NT2/D1 (cell line): Measurements from ENCODE around the gene CPEB1.

Source experiments
- SUZ12 ChIP-seq: IDR thresholded peaks from 2 replicates; pipeline ENCODE4 v1.6.1; 2011; ENCODE audit not compliant: insufficient read length, insufficient read depth; ENCODE audit errors: extremely low read depth
- YY1 ChIP-seq: IDR thresholded peaks from 2 replicates; pipeline ENCODE4 v1.6.1; 2011; ENCODE audit not compliant: insufficient read length, insufficient read depth

DNA sequence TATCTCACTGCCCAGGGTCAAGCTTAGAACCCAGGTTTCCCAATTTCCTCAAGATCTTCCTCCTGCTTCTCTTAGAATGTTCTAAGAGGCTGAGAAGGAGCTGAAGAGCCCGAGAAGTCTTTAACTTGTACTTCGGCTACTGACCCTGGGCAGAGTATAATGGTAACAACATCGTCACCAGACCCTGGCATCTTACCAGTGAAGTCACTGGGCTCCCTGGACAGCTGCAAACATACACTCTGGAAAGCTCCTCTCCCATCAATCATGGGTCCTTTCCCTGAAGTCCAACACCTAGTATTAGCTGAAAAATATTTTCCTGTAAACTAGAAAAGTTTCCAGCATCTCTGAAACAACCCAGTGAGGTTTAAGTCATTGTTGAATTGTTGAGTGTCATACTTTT is 22.7 kb downstream of the CPEB1 start:
- no peak for TF ChIP-seq YY1
- TF ChIP-seq SUZ12: no peak
